Caco-2 (cell line): ENCODE results near the gene PPP2R2D. TPM values are rescaled to one million over a fixed set of nuclear protein-coding genes. Genes with fewer than 3 reads are reported as not detected.

ENCODE experiments used
- BruUV-seq: library from RNA; stranded (reverse); fragments of 400-500 nt; replicated peaks from 2 replicates; lab custom pipeline; 2021; lab: Mats Ljungman, UMichigan
- CTCF ChIA-PET: fragments of 300-600 bp; sonication (Branson Sonifier 250); formaldehyde crosslinking; loops from one replicate; lab custom pipeline; 2022; ENCODE audit warnings: antibody characterized with exemption; lab: Charles Lee
- POLR2A ChIA-PET: fragments of 300-600 bp; sonication (Branson Sonifier 250); formaldehyde crosslinking; loops from one replicate; lab custom pipeline; 2022; ENCODE audit warnings: antibody characterized with exemption; lab: Charles Lee
- DNase-seq, 2 experiments: peaks; one replicate each; pipeline versions ENCODE4 v3.0.0 to v3.0.0-alpha.2; 2020 to 2022
- H3K27me3 ChIP-seq: replicated peaks from 2 replicates; pipeline ENCODE4 v1.6.0; 2011; ENCODE audit warnings: low read length; ENCODE audit not compliant: control insufficient read depth, insufficient read depth
- H3K36me3 ChIP-seq: 2 replicates; pipeline ENCODE4 v1.5.1; 2011; ENCODE audit warnings: low read length; ENCODE audit not compliant: control insufficient read depth, insufficient read depth
- H3K4me1 ChIP-seq: fragments of 250-450 bp; sonication (Bioruptor Pico); 2 replicates; pipeline ENCODE4 v1.5.1; 2020; ENCODE audit warnings: mild to moderate bottlenecking
- H3K4me3 ChIP-seq: 2 replicates; pipeline ENCODE4 v1.5.1; 2011; ENCODE audit warnings: low read depth, mild to moderate bottlenecking, control low read depth, low read length
- H3K9me3 ChIP-seq: fragments of 250-450 bp; sonication (Bioruptor Pico); 2 replicates; pipeline ENCODE4 v1.5.1; 2020; ENCODE audit warnings: mild to moderate bottlenecking, moderate library complexity
- H3K27ac Mint-ChIP-seq: one replicate; pipeline ENCODE4 v1.8.0; 2022; ENCODE audit warnings: mixed read lengths; ENCODE audit not compliant: unreplicated experiment
- H3K27me3 Mint-ChIP-seq: one replicate; pipeline ENCODE4 v1.8.0; 2022; ENCODE audit warnings: mixed read lengths; ENCODE audit not compliant: insufficient read depth, unreplicated experiment
- H3K36me3 Mint-ChIP-seq: one replicate; pipeline ENCODE4 v1.8.0; 2022; ENCODE audit warnings: mild to moderate bottlenecking, mixed read lengths; ENCODE audit not compliant: insufficient read depth, unreplicated experiment
- H3K4me1 Mint-ChIP-seq: one replicate; pipeline ENCODE4 v1.8.0; 2022; ENCODE audit warnings: low read depth, mixed read lengths; ENCODE audit not compliant: unreplicated experiment
- H3K4me3 Mint-ChIP-seq: one replicate; pipeline ENCODE4 v1.8.0; 2022; ENCODE audit warnings: mild to moderate bottlenecking, moderate library complexity, mixed read lengths; ENCODE audit not compliant: unreplicated experiment
- H3K9me3 Mint-ChIP-seq: one replicate; pipeline ENCODE4 v1.8.0; 2022; ENCODE audit warnings: mixed read lengths; ENCODE audit not compliant: unreplicated experiment
- CTCF ChIP-seq, 2 experiments: fragments of 200-600 bp in 1 of 2; IDR thresholded peaks; 1 replicate in 1 of 2; 2 replicates in 1 of 2; pipeline versions ENCODE4 v1.5.1 to v1.8.0; 2011 to 2022; ENCODE audit warnings: antibody characterized with exemption in 1 of 2, control low read depth in 1 of 2, inconsistent platforms in 1 of 2, low read depth in 1 of 2, low read length in 1 of 2, mild to moderate bottlenecking in 1 of 2, moderate library complexity in 1 of 2; ENCODE audit not compliant: insufficient read depth in 1 of 2, severe bottlenecking in 1 of 2, unreplicated experiment in 1 of 2
- intact Hi-C: fragments of 100-400 bp; cut with micrococcal nuclease; formaldehyde crosslinking; loops from one replicate; pipeline ENCODE4 v1.10.0; 2022; ENCODE audit not compliant: unreplicated experiment
- total RNA-seq: library from RNA; stranded (reverse); gene quantifications from 2 replicates; pipeline ENCODE4 v1.2.3, GENCODE V29; 2022

The PPP2R2D gene
- total RNA-seq, 1 experiment from 2014 or later: 34.4 TPM

- H3K36me3 Mint-ChIP-seq: peaks cover 31% of the 10 kb centered on the region
- Histone ChIP-seq H3K27me3 (no peaks in the 10 kb centered on the region), H3K4me1 (peaks cover 15% of the 10 kb centered on the region; the same call in 1 of the 2 replicates), H3K36me3 (no peaks in the 10 kb centered on the region), H3K9me3 (no peaks in the 10 kb centered on the region), H3K4me3 (no peak overlapping the region)
- CTCF ChIA-PET: no interaction called here
- POLR2A ChIA-PET: no interaction called here
- no peak overlapping the region for H3K4me3 Mint-ChIP-seq
- no TSS peak for BruUV-seq
- no peak overlapping the region for H3K27ac Mint-ChIP-seq
- TF ChIP-seq CTCF (IDR thresholded peaks at IDR 0.05; ENCODE audit: insufficient read depth in 1 of 2, low read depth in 1 of 2, low read length in 1 of 2, severe bottlenecking in 1 of 2, unreplicated experiment in 1 of 2): no peak
- intact Hi-C loops: no loop called here
- no peak for DNase-seq
- peaks cover 10% of the 10 kb centered on the region for H3K27me3 Mint-ChIP-seq
- H3K4me1 Mint-ChIP-seq: peaks cover 11% of the 10 kb centered on the region
- H3K9me3 Mint-ChIP-seq: no peaks in the 10 kb centered on the region
These were observed 2.1 kb upstream of the PPP2R2D start for GRCh38 chr10:131898713-131899112.

GRCh38 chr10:131899116-131899690, 1.6 kb upstream of the PPP2R2D start:
- no peaks in the 10 kb centered on the region for H3K27me3 ChIP-seq
- H3K9me3 Mint-ChIP-seq: no peaks in the 10 kb centered on the region
- H3K27me3 Mint-ChIP-seq: peaks cover 10% of the 10 kb centered on the region
- H3K4me3 ChIP-seq: no peak overlapping the region
- no peak for TF ChIP-seq CTCF (IDR thresholded peaks at IDR 0.05; ENCODE audit: insufficient read depth in 1 of 2, low read depth in 1 of 2, low read length in 1 of 2, severe bottlenecking in 1 of 2, unreplicated experiment in 1 of 2)
- BruUV-seq: no TSS peak
- POLR2A ChIA-PET: interaction anchor here (1.3 kb wide), 1 partner anchor 124 kb away, joined by 6 read pairs; no protein-coding TSS in a partner anchor
- H3K4me3 Mint-ChIP-seq: peak overlapping the region; percentile 90
- peak overlapping the region; percentile 83 for H3K27ac Mint-ChIP-seq
- CTCF ChIA-PET: interaction anchor here (1.6 kb wide), 1 partner anchor 13 kb away, joined by 5 read pairs; no protein-coding TSS in a partner anchor
- H3K36me3 Mint-ChIP-seq: peaks cover 33% of the 10 kb centered on the region
- DNase-seq: no peak
- no peaks in the 10 kb centered on the region for H3K9me3 ChIP-seq
- intact Hi-C loops: no loop called here
- peaks cover 13% of the 10 kb centered on the region for H3K4me1 Mint-ChIP-seq
- H3K36me3 ChIP-seq: no peaks in the 10 kb centered on the region
- H3K4me1 ChIP-seq: peaks cover 16% of the 10 kb centered on the region; the same call in 1 of the 2 replicates

- H3K36me3 Mint-ChIP-seq: peaks cover 33% of the 10 kb centered on the region
- no peaks in the 10 kb centered on the region for H3K9me3 Mint-ChIP-seq
- H3K27me3 Mint-ChIP-seq: peaks cover 10% of the 10 kb centered on the region
- TF ChIP-seq CTCF (IDR thresholded peaks at IDR 0.05; ENCODE audit: insufficient read depth in 1 of 2, low read depth in 1 of 2, low read length in 1 of 2, severe bottlenecking in 1 of 2, unreplicated experiment in 1 of 2): peak; percentile 12 to 27
- peaks cover 16% of the 10 kb centered on the region; the same call in 1 of the 2 replicates for H3K4me1 ChIP-seq
- peaks cover 13% of the 10 kb centered on the region for H3K4me1 Mint-ChIP-seq
- H3K4me3 Mint-ChIP-seq: peak overlapping the region; percentile 90
- BruUV-seq: TSS peak; percentile 87
- H3K9me3 ChIP-seq: no peaks in the 10 kb centered on the region
- POLR2A ChIA-PET: interaction anchor here (0.6 to 1.3 kb wide), 2 partner anchors 123 to 634 kb away, joined by 3 to 6 read pairs; no protein-coding TSS in a partner anchor
- H3K4me3 ChIP-seq: peak overlapping the region; percentile 88
- peak overlapping the region; percentile 83 for H3K27ac Mint-ChIP-seq
- H3K36me3 ChIP-seq: no peaks in the 10 kb centered on the region
- CTCF ChIA-PET: interaction anchor here (1.6 kb wide), 1 partner anchor 14 kb away, joined by 5 read pairs; no protein-coding TSS in a partner anchor
- no peaks in the 10 kb centered on the region for H3K27me3 ChIP-seq
- intact Hi-C loops: no loop called here
- DNase-seq: peak in 1 of 2 experiments; percentile 36
These were observed 986 bp upstream of the PPP2R2D start for GRCh38 chr10:131899695-131900349.
